IPS-NIHi7 (cell line): Measurements from ENCODE around the gene DCDC1.
A peak's percentile ranks its signal among the peaks of the same experiment; 100 is the strongest.

ENCODE experiments used
- DNase-seq: peaks from one replicate; pipeline ENCODE4 v3.0.0; 2012; ENCODE audit warnings: mixed read lengths; ENCODE audit errors: extremely low spot score

Gene DCDC1

GRCh38 chr11:31106968-31107576 is 262.5 kb downstream of the DCDC1 start:
- peak; percentile 71 for DNase-seq

- DNase-seq, result no peak
Observed at GRCh38 chr11:31106326-31106725, 263.2 kb downstream of the DCDC1 start.

- DNase-seq, result no peak
Observed at GRCh38 chr11:31102875-31103274, 266.7 kb downstream of the DCDC1 start.

GRCh38 chr11:31102316-31102715 is 267.2 kb downstream of the DCDC1 start:
- no peak for DNase-seq

- DNase-seq, result no peak
Observed at GRCh38 chr11:31096191-31096805, 273.2 kb downstream of the DCDC1 start.

- no peak for DNase-seq
Observed at GRCh38 chr11:31092638-31093037, 276.9 kb downstream of the DCDC1 start.

GRCh38 chr11:31089117-31089516 is 280.4 kb downstream of the DCDC1 start:
- DNase-seq, result no peak

GRCh38 chr11:31069447-31070205 is 299.9 kb downstream of the DCDC1 start:
- no peak for DNase-seq

GRCh38 chr11:31060880-31061279 is 308.7 kb downstream of the DCDC1 start:
- no peak for DNase-seq

GRCh38 chr11:31059529-31059928 is 310.0 kb downstream of the DCDC1 start:
- DNase-seq, result no peak

- DNase-seq, result no peak
Observed at GRCh38 chr11:31050061-31050765, 319.3 kb downstream of the DCDC1 start.

GRCh38 chr11:31045335-31045734 is 324.2 kb downstream of the DCDC1 start:
- DNase-seq, result peak; percentile 26

- DNase-seq, result no peak
Observed at GRCh38 chr11:31030138-31030792, 339.3 kb downstream of the DCDC1 start.

- no peak for DNase-seq
Observed at GRCh38 chr11:31026315-31026714, 343.2 kb downstream of the DCDC1 start.

GRCh38 chr11:31022080-31022479 is 347.5 kb downstream of the DCDC1 start:
- DNase-seq, result no peak

- no peak for DNase-seq
Observed at GRCh38 chr11:31019786-31020185, 349.8 kb downstream of the DCDC1 start.

GRCh38 chr11:31005202-31005601 is 364.3 kb downstream of the DCDC1 start:
- DNase-seq, result no peak

GRCh38 chr11:31001427-31001826 is 368.1 kb downstream of the DCDC1 start:
- no peak for DNase-seq

GRCh38 chr11:31000381-31000780 is 369.2 kb downstream of the DCDC1 start:
- no peak for DNase-seq

- DNase-seq, result no peak
Observed at GRCh38 chr11:30992513-30992849, 377.1 kb downstream of the DCDC1 start.

GRCh38 chr11:30991802-30992512 is 377.6 kb downstream of the DCDC1 start:
- DNase-seq, result no peak
